ENCODE results near the gene FBP1. TPM values are rescaled to one million over a fixed set of nuclear protein-coding genes. Genes with fewer than 3 reads are reported as not detected.

The FBP1 gene
- polyA plus RNA-seq, 3 donors = 82.2 to 95.5 (median 84.4) TPM

DNA sequence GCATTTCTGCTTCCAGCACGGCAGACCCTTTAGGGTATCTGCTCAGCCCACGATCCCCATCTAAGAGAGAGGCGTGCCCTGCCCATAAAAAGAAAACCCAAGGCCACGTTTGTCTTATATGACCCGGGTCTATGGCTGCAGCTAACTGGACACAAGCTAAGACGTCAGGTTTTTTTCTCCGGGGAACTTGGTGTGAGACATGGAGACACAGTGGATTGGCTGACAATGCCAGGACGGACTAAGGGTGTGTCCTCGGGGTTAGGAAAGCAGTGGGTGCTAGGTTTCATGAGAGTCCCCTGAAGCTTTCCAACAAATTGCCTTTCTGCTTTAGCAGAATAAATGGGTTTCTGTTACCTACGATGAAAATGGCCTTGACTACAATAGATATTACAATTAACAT is 38.6 kb downstream of the FBP1 start:
- no peaks in the 10 kb centered on the region for H3K27me3 ChIP-seq (ENCODE audit: control insufficient read depth in 2 of 2, insufficient read depth in 2 of 2, low read length in 2 of 2)
- H4K20me1 ChIP-seq (ENCODE audit: insufficient read depth, low read length) = no peaks in the 10 kb centered on the region
- intact Hi-C loops (cut with micrococcal nuclease) = no loop called here
- peaks cover 20 to 39% of the 10 kb centered on the region in 2 donors for H3K36me3 ChIP-seq (replicated peaks in 1 of 2; ENCODE audit: control insufficient read depth in 1 of 2, insufficient read depth in 2 of 2, low read length in 2 of 2)
- TF ChIP-seq, protein P1, sequence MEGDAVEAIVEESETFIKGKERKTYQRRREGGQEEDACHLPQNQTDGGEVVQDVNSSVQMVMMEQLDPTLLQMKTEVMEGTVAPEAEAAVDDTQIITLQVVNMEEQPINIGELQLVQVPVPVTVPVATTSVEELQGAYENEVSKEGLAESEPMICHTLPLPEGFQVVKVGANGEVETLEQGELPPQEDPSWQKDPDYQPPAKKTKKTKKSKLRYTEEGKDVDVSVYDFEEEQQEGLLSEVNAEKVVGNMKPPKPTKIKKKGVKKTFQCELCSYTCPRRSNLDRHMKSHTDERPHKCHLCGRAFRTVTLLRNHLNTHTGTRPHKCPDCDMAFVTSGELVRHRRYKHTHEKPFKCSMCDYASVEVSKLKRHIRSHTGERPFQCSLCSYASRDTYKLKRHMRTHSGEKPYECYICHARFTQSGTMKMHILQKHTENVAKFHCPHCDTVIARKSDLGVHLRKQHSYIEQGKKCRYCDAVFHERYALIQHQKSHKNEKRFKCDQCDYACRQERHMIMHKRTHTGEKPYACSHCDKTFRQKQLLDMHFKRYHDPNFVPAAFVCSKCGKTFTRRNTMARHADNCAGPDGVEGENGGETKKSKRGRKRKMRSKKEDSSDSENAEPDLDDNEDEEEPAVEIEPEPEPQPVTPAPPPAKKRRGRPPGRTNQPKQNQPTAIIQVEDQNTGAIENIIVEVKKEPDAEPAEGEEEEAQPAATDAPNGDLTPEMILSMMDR (IDR thresholded peaks at IDR 0.05) = no peak
- no peak overlapping the region for H3K4me3 ChIP-seq (replicated peaks in 1 of 3; ENCODE audit: low read depth in 2 of 3, low read length in 3 of 3)
- WGBS (ENCODE audit: insufficient coverage) = 91% methylated on average over 9 of the region's 10 CpGs
- H3K27ac ChIP-seq (ENCODE audit: low read depth in 1 of 2, low read length in 2 of 2) = no peak overlapping the region
- H3K9ac ChIP-seq (ENCODE audit: insufficient read depth, low read length, poor library complexity, severe bottlenecking) = no peak overlapping the region
- no peaks in the 10 kb centered on the region for H3K9me3 ChIP-seq (replicated peaks in 1 of 2; ENCODE audit: control insufficient read depth in 1 of 2, insufficient read depth in 1 of 2, low read length in 2 of 2)
- Mint-ChIP-seq H3K4me3 (no peak overlapping the region), H3K27me3 (ENCODE audit: low read depth in 3 of 3) (peaks cover 7% of the 10 kb centered on the region in 3 donors), H3K9me3 (no peaks in the 10 kb centered on the region), H3K27ac (no peak overlapping the region), H3K36me3 (peaks cover 31 to 42% of the 10 kb centered on the region in 2 donors), H3K4me1 (peaks cover 6% of the 10 kb centered on the region)
- H3K4me1 ChIP-seq (ENCODE audit: control insufficient read depth in 1 of 2, insufficient read depth in 2 of 2, low read length in 2 of 2) = no peaks in the 10 kb centered on the region
- DNase-seq = no peak
- H3K79me2 ChIP-seq (ENCODE audit: insufficient read depth, low read length) = no peaks in the 10 kb centered on the region
- H2AFZ ChIP-seq (ENCODE audit: insufficient read depth, low read depth, low read length, poor library complexity, severe bottlenecking) = no peak overlapping the region
- H3K4me2 ChIP-seq (replicated peaks; ENCODE audit: extremely low read depth, low read length, poor library complexity, severe bottlenecking) = no peak overlapping the region

DNA sequence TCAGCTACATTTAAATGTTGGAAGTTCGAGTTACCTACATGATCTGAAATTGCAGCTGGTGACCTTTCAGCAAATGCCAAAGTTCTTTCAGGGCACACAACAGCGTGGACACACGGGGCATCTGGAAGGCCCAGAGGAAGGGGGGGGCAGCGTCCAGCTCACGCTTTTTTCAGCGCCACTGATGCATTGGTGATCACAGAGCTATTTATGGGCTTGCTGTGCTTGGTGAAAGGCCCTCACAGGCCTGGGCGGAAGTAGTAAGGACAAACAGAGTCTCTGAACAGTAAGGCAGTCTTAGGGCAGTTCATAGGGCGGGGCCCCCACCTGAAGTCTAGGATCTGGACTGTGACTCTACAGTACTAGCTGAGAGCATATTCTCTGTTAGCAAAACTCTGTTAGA is 39.1 kb downstream of the FBP1 start:
- Histone ChIP-seq H3K79me2 (ENCODE audit: insufficient read depth, low read length) (no peaks in the 10 kb centered on the region), H3K36me3 (replicated peaks in 1 of 2; ENCODE audit: control insufficient read depth in 1 of 2, insufficient read depth in 2 of 2, low read length in 2 of 2) (peaks cover 18 to 34% of the 10 kb centered on the region in 2 donors), H3K4me3 (replicated peaks in 1 of 3; ENCODE audit: low read depth in 2 of 3, low read length in 3 of 3) (no peak overlapping the region), H3K9me3 (replicated peaks in 1 of 2; ENCODE audit: control insufficient read depth in 1 of 2, insufficient read depth in 1 of 2, low read length in 2 of 2) (no peaks in the 10 kb centered on the region), H3K27me3 (ENCODE audit: control insufficient read depth in 2 of 2, insufficient read depth in 2 of 2, low read length in 2 of 2) (no peaks in the 10 kb centered on the region), H4K20me1 (ENCODE audit: insufficient read depth, low read length) (no peaks in the 10 kb centered on the region), H3K27ac (ENCODE audit: low read depth in 1 of 2, low read length in 2 of 2) (no peak overlapping the region), H3K9ac (ENCODE audit: insufficient read depth, low read length, poor library complexity, severe bottlenecking) (no peak overlapping the region), H3K4me1 (ENCODE audit: control insufficient read depth in 1 of 2, insufficient read depth in 2 of 2, low read length in 2 of 2) (no peaks in the 10 kb centered on the region), H2AFZ (ENCODE audit: insufficient read depth, low read depth, low read length, poor library complexity, severe bottlenecking) (no peak overlapping the region), H3K4me2 (replicated peaks; ENCODE audit: extremely low read depth, low read length, poor library complexity, severe bottlenecking) (no peak overlapping the region)
- peaks cover 6% of the 10 kb centered on the region for H3K4me1 Mint-ChIP-seq
- H3K27ac Mint-ChIP-seq = no peak overlapping the region
- intact Hi-C loops (cut with micrococcal nuclease) = no loop called here
- WGBS (ENCODE audit: insufficient coverage) = 97% methylated on average over 8 of the region's 8 CpGs
- no peaks in the 10 kb centered on the region for H3K9me3 Mint-ChIP-seq
- TF ChIP-seq, protein P1 (IDR thresholded peaks at IDR 0.05) = no peak
- H3K36me3 Mint-ChIP-seq = peaks cover 26 to 37% of the 10 kb centered on the region in 2 donors
- peaks cover 7% of the 10 kb centered on the region in 3 donors for H3K27me3 Mint-ChIP-seq (ENCODE audit: low read depth in 3 of 3)
- DNase-seq = no peak
- no peak overlapping the region for H3K4me3 Mint-ChIP-seq
